ENCODE measurements around the gene NFAM1. TPM values are rescaled to one million over a fixed set of nuclear protein-coding genes. Genes with fewer than 3 reads are reported as not detected.

The NFAM1 gene
- total RNA-seq, 1 donor from 2014 or later, result not detected

GRCh38 chr22:42385696-42386095 is 46.5 kb downstream of the NFAM1 start:
- no peak for TF ChIP-seq CTCF (IDR thresholded peaks at IDR 0.05)
- H3K9me3 Mint-ChIP-seq (ENCODE audit: low read depth), result no peaks in the 10 kb centered on the region
- peaks cover 6% of the 10 kb centered on the region for H3K27me3 Mint-ChIP-seq (ENCODE audit: low read depth)
- no peak for DNase-seq (ENCODE audit: low spot score)
- no peak overlapping the region for H3K27ac Mint-ChIP-seq (ENCODE audit: unreplicated experiment)
- H3K4me1 Mint-ChIP-seq (ENCODE audit: low read depth), result no peaks in the 10 kb centered on the region
- no peak overlapping the region for H3K4me3 Mint-ChIP-seq (ENCODE audit: unreplicated experiment)
- no peaks in the 10 kb centered on the region for H3K36me3 Mint-ChIP-seq (ENCODE audit: low read depth)

- H3K9me3 Mint-ChIP-seq (ENCODE audit: low read depth), result no peaks in the 10 kb centered on the region
Observed at GRCh38 chr22:42384506-42384905, 47.7 kb downstream of the NFAM1 start.

GRCh38 chr22:42383851-42384417 is 48.3 kb downstream of the NFAM1 start:
- no peak overlapping the region for H3K27ac Mint-ChIP-seq (ENCODE audit: unreplicated experiment)
- TF ChIP-seq CTCF (IDR thresholded peaks at IDR 0.05), result no peak

More at GRCh38 chr22:42384506-42384905, 47.7 kb downstream of the NFAM1 start:
- no peak for TF ChIP-seq CTCF (IDR thresholded peaks at IDR 0.05)
- H3K36me3 Mint-ChIP-seq (ENCODE audit: low read depth), result no peaks in the 10 kb centered on the region
- H3K4me3 Mint-ChIP-seq (ENCODE audit: unreplicated experiment), result no peak overlapping the region
- no peaks in the 10 kb centered on the region for H3K4me1 Mint-ChIP-seq (ENCODE audit: low read depth)
- H3K27ac Mint-ChIP-seq (ENCODE audit: unreplicated experiment), result no peak overlapping the region
- peaks cover 7% of the 10 kb centered on the region for H3K27me3 Mint-ChIP-seq (ENCODE audit: low read depth)
- no peak for DNase-seq (ENCODE audit: low spot score)

GRCh38 chr22:42383287-42383686 is 48.9 kb downstream of the NFAM1 start:
- Mint-ChIP-seq H3K4me1 (ENCODE audit: low read depth) (no peaks in the 10 kb centered on the region), H3K27ac (ENCODE audit: unreplicated experiment) (no peak overlapping the region), H3K27me3 (ENCODE audit: low read depth) (peaks cover 6% of the 10 kb centered on the region), H3K4me3 (ENCODE audit: unreplicated experiment) (no peak overlapping the region), H3K9me3 (ENCODE audit: low read depth) (no peaks in the 10 kb centered on the region), H3K36me3 (ENCODE audit: low read depth) (no peaks in the 10 kb centered on the region)
- TF ChIP-seq CTCF (IDR thresholded peaks at IDR 0.05), result no peak
- DNase-seq (ENCODE audit: low spot score), result no peak

More at GRCh38 chr22:42383851-42384417, 48.3 kb downstream of the NFAM1 start:
- H3K27me3 Mint-ChIP-seq (ENCODE audit: low read depth), result peaks cover 6% of the 10 kb centered on the region
- H3K4me1 Mint-ChIP-seq (ENCODE audit: low read depth), result no peaks in the 10 kb centered on the region
- no peaks in the 10 kb centered on the region for H3K36me3 Mint-ChIP-seq (ENCODE audit: low read depth)
- H3K4me3 Mint-ChIP-seq (ENCODE audit: unreplicated experiment), result no peak overlapping the region
- H3K9me3 Mint-ChIP-seq (ENCODE audit: low read depth), result no peaks in the 10 kb centered on the region
- no peak for DNase-seq (ENCODE audit: low spot score)

GRCh38 chr22:42380769-42381551 is 51.2 kb downstream of the NFAM1 start:
- H3K36me3 Mint-ChIP-seq (ENCODE audit: low read depth), result no peaks in the 10 kb centered on the region
- H3K27ac Mint-ChIP-seq (ENCODE audit: unreplicated experiment), result no peak overlapping the region
- peaks cover 8% of the 10 kb centered on the region for H3K27me3 Mint-ChIP-seq (ENCODE audit: low read depth)
- no peak overlapping the region for H3K4me3 Mint-ChIP-seq (ENCODE audit: unreplicated experiment)
- no peaks in the 10 kb centered on the region for H3K9me3 Mint-ChIP-seq (ENCODE audit: low read depth)
- no peak for DNase-seq (ENCODE audit: low spot score)
- H3K4me1 Mint-ChIP-seq (ENCODE audit: low read depth), result peaks cover 4% of the 10 kb centered on the region
- TF ChIP-seq CTCF (IDR thresholded peaks at IDR 0.05), result no peak
